ENCODE data around the gene SOX12. TPM values are rescaled to one million over a fixed set of nuclear protein-coding genes. Genes with fewer than 3 reads are reported as not detected.

The SOX12 gene
- total RNA-seq, 3 donors from 2014 or later = 1.1 to 3.7 (median 3.3) TPM

DNA sequence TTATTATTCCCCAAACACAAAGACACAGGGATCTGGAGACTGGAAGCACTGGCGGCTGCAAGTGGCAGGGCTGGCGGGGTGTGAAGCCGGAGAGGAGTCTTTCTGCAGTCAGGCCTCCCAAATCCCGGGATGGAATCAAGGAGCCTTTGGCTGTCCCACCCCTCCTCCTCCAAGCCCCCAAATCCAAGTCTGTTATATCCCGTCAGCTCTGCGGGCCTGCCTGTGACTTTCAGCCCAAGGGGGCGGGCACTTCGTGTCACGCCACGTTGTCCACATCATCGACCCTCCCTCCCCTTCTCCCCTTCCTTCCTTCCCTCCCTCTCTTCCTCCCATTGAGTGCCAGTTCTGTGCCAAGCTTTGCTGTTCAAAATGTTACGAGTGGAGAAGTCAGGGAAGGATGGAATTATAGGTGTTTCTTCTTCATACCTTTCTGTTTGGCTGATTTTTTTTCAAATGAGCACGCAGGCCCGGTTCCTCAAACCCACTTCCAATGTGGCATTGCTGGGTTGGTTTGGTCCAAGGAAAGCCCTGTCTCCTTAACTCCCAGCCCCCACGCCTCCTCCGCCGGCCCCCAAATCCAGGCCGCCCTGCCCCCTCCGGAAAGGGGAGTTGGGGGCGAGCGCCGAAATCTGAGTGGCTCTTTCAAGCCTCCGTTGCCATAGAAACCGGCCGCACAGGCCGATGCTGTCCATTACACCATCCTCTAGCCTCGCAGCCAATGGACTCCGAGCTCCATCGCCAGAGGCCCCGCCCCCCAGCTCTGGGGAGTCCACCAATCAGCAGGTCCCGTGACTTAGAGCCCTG lies 15.3 kb upstream of the SOX12 start:
- TF ChIP-seq, protein P1, sequence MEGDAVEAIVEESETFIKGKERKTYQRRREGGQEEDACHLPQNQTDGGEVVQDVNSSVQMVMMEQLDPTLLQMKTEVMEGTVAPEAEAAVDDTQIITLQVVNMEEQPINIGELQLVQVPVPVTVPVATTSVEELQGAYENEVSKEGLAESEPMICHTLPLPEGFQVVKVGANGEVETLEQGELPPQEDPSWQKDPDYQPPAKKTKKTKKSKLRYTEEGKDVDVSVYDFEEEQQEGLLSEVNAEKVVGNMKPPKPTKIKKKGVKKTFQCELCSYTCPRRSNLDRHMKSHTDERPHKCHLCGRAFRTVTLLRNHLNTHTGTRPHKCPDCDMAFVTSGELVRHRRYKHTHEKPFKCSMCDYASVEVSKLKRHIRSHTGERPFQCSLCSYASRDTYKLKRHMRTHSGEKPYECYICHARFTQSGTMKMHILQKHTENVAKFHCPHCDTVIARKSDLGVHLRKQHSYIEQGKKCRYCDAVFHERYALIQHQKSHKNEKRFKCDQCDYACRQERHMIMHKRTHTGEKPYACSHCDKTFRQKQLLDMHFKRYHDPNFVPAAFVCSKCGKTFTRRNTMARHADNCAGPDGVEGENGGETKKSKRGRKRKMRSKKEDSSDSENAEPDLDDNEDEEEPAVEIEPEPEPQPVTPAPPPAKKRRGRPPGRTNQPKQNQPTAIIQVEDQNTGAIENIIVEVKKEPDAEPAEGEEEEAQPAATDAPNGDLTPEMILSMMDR (IDR thresholded peaks at IDR 0.05) = no peak
- TF ChIP-seq POLR2AphosphoS5 (IDR thresholded peaks at IDR 0.05) (peak in 2 of 3 donors; percentile 36 to 42), POLR2A (IDR thresholded peaks at IDR 0.05) (no peak)
- DNase-seq (ENCODE audit: low spot score in 2 of 2) = peak; percentile 89 to 96
- H3K4me3 ChIP-seq = peak overlapping the region; percentile 39 to 69 (median 54)
- peak overlapping the region; percentile 71 to 93 for H3K27ac ChIP-seq
- H3K9me3 ChIP-seq = no peaks in the 10 kb centered on the region
- H3K27me3 ChIP-seq = no peaks in the 10 kb centered on the region
- no peaks in the 10 kb centered on the region for H3K36me3 ChIP-seq
- intact Hi-C loops (cut with DNase I; ENCODE audit: low total_unique reads) = no loop called here
- no peaks in the 10 kb centered on the region for H3K4me1 ChIP-seq

DNA sequence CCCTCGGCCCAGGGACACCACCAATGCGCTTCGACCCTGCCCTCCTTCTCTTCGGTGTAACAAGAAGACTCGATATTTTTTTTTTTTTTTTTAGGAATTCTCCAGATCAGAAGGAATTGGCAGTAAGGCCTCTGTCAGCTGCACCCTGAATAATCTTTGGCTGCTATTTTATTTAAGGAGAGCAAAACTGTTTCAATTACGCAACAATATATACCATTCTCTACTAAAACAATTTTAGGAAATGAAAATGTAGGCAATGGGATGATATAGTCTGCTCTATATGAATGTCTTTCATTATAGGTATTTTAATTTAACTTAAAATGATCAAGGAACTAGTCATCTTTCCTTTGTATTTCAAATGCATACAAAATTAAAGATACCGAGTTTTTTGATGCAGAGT lies 14.7 kb upstream of the SOX12 start:
- intact Hi-C loops (cut with DNase I; ENCODE audit: low total_unique reads) = no loop called here
- Histone ChIP-seq H3K27me3 (no peaks in the 10 kb centered on the region), H3K4me1 (no peaks in the 10 kb centered on the region), H3K27ac (peak overlapping the region in 1 of 2 donors; percentile 71), H3K36me3 (no peaks in the 10 kb centered on the region), H3K9me3 (no peaks in the 10 kb centered on the region), H3K4me3 (peak overlapping the region in 2 of 3 donors; percentile 54 to 69)
- TF ChIP-seq POLR2A (IDR thresholded peaks at IDR 0.05) = no peak
- TF ChIP-seq, protein P1 (IDR thresholded peaks at IDR 0.05) = no peak
- no peak for DNase-seq (ENCODE audit: low spot score in 2 of 2)

DNA sequence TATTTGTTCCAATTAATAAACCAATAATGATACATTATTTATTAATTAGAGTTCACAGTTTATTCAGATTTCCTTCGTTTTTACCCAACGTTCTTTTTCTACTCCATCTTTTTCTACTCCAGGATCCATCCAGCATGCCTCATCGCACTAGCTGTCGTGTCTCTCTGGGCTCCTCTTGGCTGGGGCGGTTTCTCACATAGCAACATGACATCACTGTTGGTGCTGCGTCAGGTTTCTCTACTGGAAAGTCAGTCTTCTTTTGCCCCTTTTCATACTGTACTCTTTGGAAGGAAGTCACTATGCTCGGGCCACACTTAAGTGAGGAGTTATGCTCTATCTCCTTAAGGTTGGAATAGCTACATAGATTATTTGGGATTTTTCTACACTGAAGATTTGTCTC lies 13.7 kb upstream of the SOX12 start:
- TF ChIP-seq, protein P1 (IDR thresholded peaks at IDR 0.05) = no peak
- TF ChIP-seq POLR2A (IDR thresholded peaks at IDR 0.05) = no peak
- TF ChIP-seq POLR2AphosphoS5 (IDR thresholded peaks at IDR 0.05) = no peak
- Histone ChIP-seq H3K36me3 (no peaks in the 10 kb centered on the region), H3K4me3 (no peak overlapping the region), H3K4me1 (no peaks in the 10 kb centered on the region), H3K9me3 (no peaks in the 10 kb centered on the region), H3K27ac (no peak overlapping the region), H3K27me3 (no peaks in the 10 kb centered on the region)
- no peak for DNase-seq (ENCODE audit: low spot score in 2 of 2)
- intact Hi-C loops (cut with DNase I; ENCODE audit: low total_unique reads) = no loop called here

DNA sequence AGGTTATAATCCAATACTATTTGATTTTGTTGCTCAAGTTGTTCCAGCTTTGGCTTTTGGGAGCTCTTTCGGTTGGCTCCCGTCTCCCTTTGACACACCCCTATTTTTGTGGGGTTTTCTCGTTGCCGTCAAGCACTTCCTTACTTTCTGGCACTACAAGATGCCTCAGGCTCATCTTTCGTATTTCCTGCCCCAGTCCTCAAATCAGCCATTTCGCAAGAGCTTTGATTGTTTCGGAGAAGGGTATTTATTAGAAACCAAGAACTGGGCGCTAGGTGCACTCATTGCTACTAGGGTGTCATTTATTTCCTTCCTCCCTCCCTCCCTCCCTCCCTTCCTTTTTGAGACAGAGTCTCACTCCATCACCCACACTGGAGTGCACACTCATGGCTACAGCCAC lies 13.3 kb upstream of the SOX12 start:
- H3K4me1 ChIP-seq = no peaks in the 10 kb centered on the region
- H3K27me3 ChIP-seq = no peaks in the 10 kb centered on the region
- H3K4me3 ChIP-seq = no peak overlapping the region
- H3K9me3 ChIP-seq = no peaks in the 10 kb centered on the region
- TF ChIP-seq POLR2A (IDR thresholded peaks at IDR 0.05) = no peak
- TF ChIP-seq POLR2AphosphoS5 (IDR thresholded peaks at IDR 0.05) = no peak
- TF ChIP-seq, protein P1 (IDR thresholded peaks at IDR 0.05) = no peak
- DNase-seq (ENCODE audit: low spot score in 2 of 2) = no peak
- H3K27ac ChIP-seq = no peak overlapping the region
- no peaks in the 10 kb centered on the region for H3K36me3 ChIP-seq
- intact Hi-C loops (cut with DNase I; ENCODE audit: low total_unique reads) = no loop called here

DNA sequence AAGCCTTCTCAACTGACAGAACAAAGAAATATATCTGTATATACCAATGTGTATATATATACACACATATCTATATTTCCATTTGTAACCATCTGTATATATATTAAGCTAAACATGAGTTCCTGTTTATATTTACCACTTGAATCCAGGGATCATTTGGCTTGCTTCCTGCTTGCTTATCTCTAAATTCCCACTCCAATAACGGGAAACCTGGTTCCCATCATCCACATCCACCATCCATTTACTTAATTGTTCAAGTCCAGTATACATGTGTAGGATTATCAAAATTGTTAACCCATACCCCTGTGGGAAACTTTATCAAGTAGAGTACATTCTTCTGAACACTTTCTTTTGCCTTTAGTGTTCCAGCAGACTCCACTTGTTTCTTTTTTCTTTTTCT lies 12.5 kb upstream of the SOX12 start:
- Histone ChIP-seq H3K27ac (no peak overlapping the region), H3K36me3 (no peaks in the 10 kb centered on the region), H3K4me3 (no peak overlapping the region), H3K9me3 (no peaks in the 10 kb centered on the region), H3K4me1 (no peaks in the 10 kb centered on the region), H3K27me3 (no peaks in the 10 kb centered on the region)
- DNase-seq (ENCODE audit: low spot score in 2 of 2) = no peak
- intact Hi-C loops (cut with DNase I; ENCODE audit: low total_unique reads) = no loop called here
- no peak for TF ChIP-seq POLR2A (IDR thresholded peaks at IDR 0.05)
- TF ChIP-seq, protein P1 (IDR thresholded peaks at IDR 0.05) = no peak
- no peak for TF ChIP-seq POLR2AphosphoS5 (IDR thresholded peaks at IDR 0.05)

All from breast epithelium (tissue), 4 donors.